SK-N-SH treated with all-trans-retinoic acid at 6 μM for 48 hours (cell line): ENCODE measurements around the gene PLPPR4.

ENCODE experiments used
- ATAC-seq: fragments of 200-7000 bp; cut with Tn5 transposase; 3 replicates; pipeline ENCODE4 v1.9.1; 2020; ENCODE audit warnings: mild to moderate bottlenecking, moderate library complexity
- ARNTL ChIP-seq: fragments of 450-650 bp; formaldehyde crosslinking; IDR thresholded peaks from 2 replicates; pipeline ENCODE4 v1.5.0; 2020; ENCODE audit warnings: low read depth, mild to moderate bottlenecking, moderate library complexity, borderline replicate concordance
- BACH2 ChIP-seq: fragments of 250-450 bp; sonication (Bioruptor Pico); IDR thresholded peaks from 2 replicates; pipeline ENCODE4 v1.9.0; 2021; ENCODE audit warnings: mild to moderate bottlenecking, borderline replicate concordance
- CSDC2 ChIP-seq: fragments of 250-450 bp; sonication (Bioruptor Pico); IDR thresholded peaks from 2 replicates; pipeline ENCODE4 v1.5.0; 2020; ENCODE audit warnings: mild to moderate bottlenecking, moderate library complexity
- ESRRG ChIP-seq: fragments of 250-450 bp; sonication (Bioruptor Pico); IDR thresholded peaks from 2 replicates; pipeline ENCODE4 v1.6.1; 2021; ENCODE audit warnings: mild to moderate bottlenecking
- GLIS3 ChIP-seq: fragments of 250-450 bp; sonication (Bioruptor Pico); IDR thresholded peaks from 2 replicates; pipeline ENCODE4 v1.5.0; 2020; ENCODE audit warnings: mild to moderate bottlenecking, moderate library complexity
- OSR1 ChIP-seq: fragments of 250-450 bp; sonication (Bioruptor Pico); IDR thresholded peaks from 2 replicates; pipeline ENCODE4 v1.8.0; 2022; ENCODE audit warnings: moderate library complexity, mild to moderate bottlenecking, inconsistent platforms
- PATZ1 ChIP-seq: fragments of 250-450 bp; sonication (Bioruptor Pico); IDR thresholded peaks from 2 replicates; pipeline ENCODE4 v1.8.0; 2020; ENCODE audit warnings: mild to moderate bottlenecking, moderate library complexity, borderline replicate concordance
- POU6F1 ChIP-seq: fragments of 250-450 bp; sonication (Bioruptor Pico); IDR thresholded peaks from 2 replicates; pipeline ENCODE4 v1.8.0; 2021; ENCODE audit warnings: low read depth, mild to moderate bottlenecking, moderate library complexity, borderline replicate concordance
- PPARA ChIP-seq: fragments of 250-450 bp; sonication (Bioruptor Pico); IDR thresholded peaks from 2 replicates; pipeline ENCODE4 v1.5.0; 2020; ENCODE audit warnings: mild to moderate bottlenecking, borderline replicate concordance
- SNAI2 ChIP-seq: fragments of 250-450 bp; sonication (Bioruptor Pico); IDR thresholded peaks from 2 replicates; pipeline ENCODE4 v1.5.0; 2020; ENCODE audit warnings: mild to moderate bottlenecking, moderate library complexity
- TCF4 ChIP-seq: fragments of 250-450 bp; sonication (Bioruptor Pico); IDR thresholded peaks from 2 replicates; pipeline ENCODE4 v1.8.0; 2021; ENCODE audit warnings: mild to moderate bottlenecking, moderate library complexity, borderline replicate concordance
- TOX ChIP-seq: fragments of 250-450 bp; sonication (Bioruptor Pico); IDR thresholded peaks from 2 replicates; pipeline ENCODE4 v1.8.0; 2021; ENCODE audit warnings: mild to moderate bottlenecking, moderate library complexity, borderline replicate concordance
- TSHZ2 ChIP-seq: fragments of 250-450 bp; sonication (Bioruptor Pico); IDR thresholded peaks from 2 replicates; pipeline ENCODE4 v1.5.0; 2020; ENCODE audit warnings: mild to moderate bottlenecking, moderate library complexity
- ZC3H10 ChIP-seq: fragments of 250-450 bp; sonication (Bioruptor Pico); IDR thresholded peaks from 2 replicates; pipeline ENCODE4 v1.5.1; 2021; ENCODE audit warnings: mild to moderate bottlenecking, moderate library complexity
- ZFP30 ChIP-seq: fragments of 450-650 bp; formaldehyde crosslinking; IDR thresholded peaks from 2 replicates; pipeline ENCODE4 v1.5.0; 2022; ENCODE audit warnings: mild to moderate bottlenecking, moderate library complexity
- ZNF70 ChIP-seq: fragments of 450-650 bp; formaldehyde crosslinking; IDR thresholded peaks from 2 replicates; pipeline ENCODE4 v1.5.0; 2020; ENCODE audit warnings: mild to moderate bottlenecking, moderate library complexity
- ZNF8 ChIP-seq: fragments of 450-650 bp; formaldehyde crosslinking; IDR thresholded peaks from 2 replicates; pipeline ENCODE4 v1.5.0; 2020; ENCODE audit warnings: mild to moderate bottlenecking, moderate library complexity
- TF ChIP-seq, protein P1 (sequence below): fragments of 250-450 bp; sonication (Bioruptor Pico); IDR thresholded peaks from 2 replicates; pipeline ENCODE4 v1.5.1; 2021; ENCODE audit warnings: mild to moderate bottlenecking, moderate library complexity

The PLPPR4 gene

DNA sequence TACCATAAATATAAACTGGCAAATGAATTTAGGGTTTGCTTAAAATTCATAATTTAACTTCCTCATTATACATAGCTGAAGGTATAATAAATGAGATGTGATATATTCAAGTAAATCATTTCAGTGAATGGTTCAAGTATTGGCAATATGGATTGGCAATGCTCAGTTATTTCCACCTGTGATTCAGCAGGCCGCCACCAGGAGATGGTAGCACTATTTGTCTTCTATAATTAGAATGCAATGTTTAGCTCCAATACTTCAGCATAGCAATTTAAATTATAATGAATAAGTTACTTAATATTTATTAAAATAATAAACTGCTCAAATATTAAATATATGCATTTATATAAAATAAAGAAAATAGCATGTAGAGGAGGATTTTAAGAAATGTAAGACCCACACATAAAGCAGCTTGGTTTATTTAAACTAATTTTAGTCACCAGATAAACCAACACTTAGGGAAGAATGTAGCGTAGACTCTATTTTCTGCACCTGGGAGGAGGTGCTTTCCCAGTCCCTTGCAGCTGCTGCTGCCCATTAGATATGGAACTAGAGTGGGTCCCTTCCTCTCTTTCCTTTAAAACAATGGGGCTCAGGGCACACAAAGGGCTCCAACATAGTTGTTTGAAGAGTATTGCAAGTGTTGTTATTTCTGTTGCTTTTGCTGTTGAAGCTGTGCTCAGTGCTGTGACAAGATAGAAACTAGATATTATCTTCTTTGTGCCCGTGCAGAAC lies 62.1 kb downstream of the PLPPR4 start:
- ATAC-seq = no peak
- TF ChIP-seq BACH2 (CRISPR knock-in tag) = no peak
- TF ChIP-seq ZC3H10 (CRISPR knock-in tag) = no peak
- no peak for TF ChIP-seq ZFP30 (CRISPR knock-in tag)
- no peak for TF ChIP-seq ESRRG
- no peak for TF ChIP-seq OSR1 (CRISPR knock-in tag)

DNA sequence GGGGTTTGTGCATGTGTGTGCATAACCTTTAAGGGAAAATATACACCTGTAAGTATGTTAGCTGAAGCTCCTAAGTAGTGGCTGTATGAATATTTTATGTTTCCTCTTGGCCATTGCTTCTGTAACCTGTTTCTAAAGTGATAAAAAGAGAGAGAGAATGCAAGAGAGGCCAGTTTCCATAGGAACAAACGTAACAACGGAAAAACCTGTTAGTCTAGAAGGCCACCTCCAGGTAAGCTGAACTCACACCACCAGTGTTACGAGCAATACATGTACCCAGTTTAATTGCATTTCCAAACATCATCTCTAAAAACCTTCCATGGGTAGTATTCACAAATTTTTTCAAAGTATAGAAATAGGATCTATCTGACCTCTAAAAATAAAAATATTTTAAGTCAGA lies 63.1 kb downstream of the PLPPR4 start:
- TF ChIP-seq ZC3H10 (CRISPR knock-in tag) (no peak), TOX (no peak), SNAI2 (CRISPR knock-in tag) (no peak), TSHZ2 (no peak), ZNF70 (CRISPR knock-in tag) (no peak), TCF4 (no peak), ESRRG (no peak), CSDC2 (no peak), ARNTL (no peak), OSR1 (CRISPR knock-in tag) (no peak), PPARA (CRISPR knock-in tag) (no peak), BACH2 (CRISPR knock-in tag) (no peak), PATZ1 (CRISPR knock-in tag) (no peak), GLIS3 (no peak), POU6F1 (CRISPR knock-in tag) (no peak)
- TF ChIP-seq, protein P1, sequence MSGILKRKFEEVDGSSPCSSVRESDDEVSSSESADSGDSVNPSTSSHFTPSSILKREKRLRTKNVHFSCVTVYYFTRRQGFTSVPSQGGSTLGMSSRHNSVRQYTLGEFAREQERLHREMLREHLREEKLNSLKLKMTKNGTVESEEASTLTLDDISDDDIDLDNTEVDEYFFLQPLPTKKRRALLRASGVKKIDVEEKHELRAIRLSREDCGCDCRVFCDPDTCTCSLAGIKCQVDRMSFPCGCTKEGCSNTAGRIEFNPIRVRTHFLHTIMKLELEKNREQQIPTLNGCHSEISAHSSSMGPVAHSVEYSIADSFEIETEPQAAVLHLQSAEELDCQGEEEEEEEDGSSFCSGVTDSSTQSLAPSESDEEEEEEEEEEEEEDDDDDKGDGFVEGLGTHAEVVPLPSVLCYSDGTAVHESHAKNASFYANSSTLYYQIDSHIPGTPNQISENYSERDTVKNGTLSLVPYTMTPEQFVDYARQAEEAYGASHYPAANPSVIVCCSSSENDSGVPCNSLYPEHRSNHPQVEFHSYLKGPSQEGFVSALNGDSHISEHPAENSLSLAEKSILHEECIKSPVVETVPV (CRISPR knock-in tag) = no peak
- ATAC-seq = no peak

DNA sequence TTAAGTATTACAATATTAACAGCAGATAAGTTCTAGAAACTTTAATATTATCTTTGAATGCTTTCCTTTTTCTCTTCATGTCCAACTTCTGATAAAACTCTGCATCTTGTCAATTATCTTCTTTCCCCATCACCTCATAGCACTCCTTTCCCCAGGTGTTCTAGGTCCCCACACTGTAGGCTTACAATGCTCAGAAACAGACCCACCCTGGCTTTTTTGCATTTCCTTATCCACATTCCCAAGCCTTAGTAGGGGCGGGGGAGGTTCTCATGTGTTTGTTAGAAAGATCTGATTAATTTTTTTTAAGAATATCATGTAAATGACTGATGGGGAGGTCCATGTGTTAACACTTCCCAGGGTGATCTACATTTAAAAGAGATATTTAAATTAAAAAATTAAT lies 63.9 kb downstream of the PLPPR4 start:
- no peak for ATAC-seq
- TF ChIP-seq POU6F1 (CRISPR knock-in tag) (no peak), TOX (no peak), ZNF8 (CRISPR knock-in tag) (no peak), ZFP30 (CRISPR knock-in tag) (no peak), PATZ1 (CRISPR knock-in tag) (no peak), ESRRG (no peak), BACH2 (CRISPR knock-in tag) (no peak), PPARA (CRISPR knock-in tag) (no peak)
